ENCODE data around the gene ZNF577.

ZNF577 gene

DNA sequence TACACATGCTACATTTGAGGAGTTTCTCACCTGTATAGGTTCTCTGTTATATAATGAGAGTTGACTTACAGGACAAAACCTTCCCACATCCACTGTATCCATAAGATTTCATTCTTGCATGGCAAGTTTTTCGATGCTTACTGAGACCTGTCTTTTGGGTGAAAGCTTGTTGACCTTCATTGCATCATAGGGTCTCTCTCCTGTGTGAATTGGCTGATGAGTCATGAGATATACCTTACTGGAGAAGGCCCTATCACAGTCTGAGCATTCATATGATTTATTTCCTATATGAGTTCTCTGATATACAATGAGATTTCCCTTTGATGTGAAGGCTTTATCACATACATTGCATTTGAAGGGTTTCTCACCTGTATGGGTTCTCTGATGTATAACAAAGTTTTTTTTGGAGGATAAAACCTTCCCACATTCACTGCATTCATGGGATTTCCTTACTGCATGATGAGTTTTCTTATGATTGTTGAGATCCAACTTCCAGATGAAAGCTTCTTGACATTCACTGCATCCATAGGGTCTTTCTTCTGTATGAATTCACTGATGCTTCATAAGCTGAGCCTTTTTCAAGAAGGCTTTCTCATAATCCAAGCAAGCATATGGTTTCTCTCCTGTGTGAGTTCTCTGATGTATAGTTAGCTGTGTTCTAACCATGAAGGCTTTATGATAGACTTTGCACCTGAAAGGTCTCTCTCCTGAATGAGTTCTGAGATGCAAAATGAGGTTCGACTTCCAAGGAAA lies 25.7 kb downstream of the ZNF577 start:
- no peak for DNase-seq (ENCODE audit: low read depth)

DNA sequence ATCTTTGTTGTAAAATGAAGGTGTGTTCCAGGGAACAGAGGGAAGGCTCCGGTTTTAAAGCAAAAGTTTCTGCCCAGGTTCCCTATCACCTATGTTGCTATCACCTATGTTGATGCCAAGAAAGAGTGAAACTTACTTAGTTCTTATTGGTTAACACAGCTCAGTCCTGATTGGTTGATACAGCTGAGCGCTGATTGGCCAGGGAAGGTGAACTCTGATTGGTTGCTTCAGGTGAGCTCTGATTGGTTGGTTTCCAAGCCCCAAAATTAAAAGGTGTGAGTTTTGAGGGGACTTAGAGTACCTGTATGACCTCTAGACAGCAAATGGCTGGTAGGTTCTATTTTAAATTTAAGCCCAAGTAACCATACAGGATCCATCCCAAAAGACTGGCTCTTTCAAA lies 50.6 kb downstream of the ZNF577 start:
- no peak for DNase-seq (ENCODE audit: low read depth)

DNA sequence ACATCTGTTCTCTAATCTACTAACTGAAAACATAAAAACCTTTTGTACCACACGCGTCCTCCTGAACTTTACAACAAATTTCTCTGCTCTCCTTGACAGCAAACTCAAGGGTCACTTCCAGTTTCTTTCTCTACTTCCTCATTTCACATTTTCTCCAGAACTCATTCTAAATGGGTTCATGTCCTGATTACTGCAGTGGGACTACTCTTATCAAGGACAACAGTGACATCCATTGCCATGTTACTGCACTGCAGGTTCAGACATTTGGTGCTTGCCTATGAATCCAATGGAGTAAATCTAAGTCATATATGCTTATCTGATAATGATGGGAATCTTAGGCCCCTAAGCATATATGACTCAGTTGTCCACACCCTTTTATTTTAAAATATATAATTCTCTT lies 57.5 kb downstream of the ZNF577 start:
- no peak for DNase-seq (ENCODE audit: low read depth)

DNA sequence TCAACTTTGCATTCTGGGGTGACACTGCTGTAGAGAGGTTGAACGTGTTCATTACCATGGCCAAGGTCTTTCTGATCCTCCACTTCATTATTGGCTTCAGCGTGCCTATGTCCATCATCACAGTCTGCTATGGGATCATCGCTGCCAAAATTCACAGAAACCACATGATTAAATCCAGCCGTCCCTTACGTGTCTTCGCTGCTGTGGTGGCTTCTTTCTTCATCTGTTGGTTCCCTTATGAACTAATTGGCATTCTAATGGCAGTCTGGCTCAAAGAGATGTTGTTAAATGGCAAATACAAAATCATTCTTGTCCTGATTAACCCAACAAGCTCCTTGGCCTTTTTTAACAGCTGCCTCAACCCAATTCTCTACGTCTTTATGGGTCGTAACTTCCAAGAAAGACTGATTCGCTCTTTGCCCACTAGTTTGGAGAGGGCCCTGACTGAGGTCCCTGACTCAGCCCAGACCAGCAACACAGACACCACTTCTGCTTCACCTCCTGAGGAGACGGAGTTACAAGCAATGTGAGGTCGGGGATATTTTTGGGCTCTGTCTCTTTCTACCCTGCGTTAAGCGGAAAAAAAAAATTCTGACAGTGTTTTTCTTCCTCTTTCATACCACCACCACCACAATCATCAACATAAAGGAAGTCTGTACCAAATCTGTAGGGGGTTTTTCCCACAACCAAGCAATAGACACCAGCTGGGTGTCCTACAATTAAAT lies 63.3 kb downstream of the ZNF577 start:
- DNase-seq (ENCODE audit: low read depth) = no peak

DNA sequence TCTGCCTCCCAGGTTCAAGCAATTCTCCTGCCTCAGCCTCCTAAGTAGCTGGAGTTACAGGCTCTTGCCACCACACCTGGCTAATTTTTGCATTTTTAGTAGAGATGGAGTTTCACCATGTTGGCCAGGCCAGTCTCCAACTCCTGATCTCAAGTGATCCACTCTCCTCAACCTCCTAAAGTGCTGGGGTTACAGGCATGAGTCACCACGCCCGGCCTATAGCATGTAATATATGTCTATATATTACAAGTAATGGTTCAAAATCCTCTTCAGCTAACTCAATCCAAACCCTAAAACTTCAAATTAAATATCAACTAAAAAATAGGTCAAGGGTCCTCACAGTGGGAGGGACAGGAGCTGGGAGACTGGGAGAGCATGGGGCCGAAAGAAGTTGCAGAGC lies 64.8 kb downstream of the ZNF577 start:
- DNase-seq (ENCODE audit: low read depth) = no peak

DNA sequence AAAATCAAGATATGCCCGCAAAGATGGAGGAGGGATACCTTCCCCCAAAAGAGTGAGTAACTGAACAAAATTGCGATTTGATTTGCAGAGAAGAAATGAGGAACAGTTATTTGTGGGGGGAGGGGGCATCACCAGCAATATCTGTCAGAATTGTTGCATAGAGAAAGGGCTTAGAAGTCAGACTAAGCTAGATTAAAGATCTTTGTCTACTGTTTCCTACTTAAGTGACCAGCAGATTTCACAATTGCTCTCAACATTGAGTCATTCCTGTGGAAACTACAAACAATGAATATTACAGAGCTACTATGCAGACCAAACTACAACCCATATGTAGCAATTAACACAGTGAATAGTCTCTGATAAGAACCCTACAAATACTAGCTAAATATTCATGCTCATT lies 65.4 kb downstream of the ZNF577 start:
- no peak for DNase-seq (ENCODE audit: low read depth)

DNA sequence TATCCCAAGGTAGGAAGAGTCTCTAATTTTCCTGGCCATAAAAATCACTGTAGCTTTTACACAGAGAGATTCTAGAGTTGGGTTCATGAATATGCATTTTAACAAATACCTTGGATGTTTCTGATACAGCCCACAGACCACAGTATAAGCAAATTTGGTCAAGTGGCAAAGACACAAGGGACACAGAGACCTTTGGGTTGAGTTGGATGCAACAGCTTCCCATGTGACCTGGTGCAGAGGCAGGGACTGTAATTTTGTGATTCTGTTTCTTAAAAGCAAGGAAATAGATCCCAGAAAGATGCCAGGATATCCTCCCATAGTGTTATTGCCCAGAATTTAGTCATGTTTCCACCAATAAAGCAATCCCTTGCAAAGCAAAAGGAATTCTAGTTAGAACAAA lies 65.8 kb downstream of the ZNF577 start:
- DNase-seq (ENCODE audit: low read depth) = no peak

DNA sequence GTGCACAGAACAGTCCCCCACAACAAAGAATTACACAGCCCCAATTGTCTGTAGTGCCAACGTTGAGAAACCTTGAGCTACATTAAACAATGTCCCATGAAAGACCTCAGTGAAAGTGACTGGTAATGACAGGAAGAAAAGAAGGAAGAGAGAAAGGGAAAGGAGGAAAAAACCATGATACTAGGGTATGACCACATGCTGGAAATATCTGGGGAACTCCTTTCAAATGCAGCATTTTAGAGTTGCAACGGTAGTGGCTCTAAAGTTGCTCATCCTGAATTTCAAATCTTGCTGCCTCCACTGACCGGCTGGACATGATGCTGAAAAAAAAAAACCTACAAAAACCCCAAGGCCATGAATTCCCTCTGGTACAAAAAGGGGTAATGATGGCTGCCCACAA lies 66.3 kb downstream of the ZNF577 start:
- no peak for DNase-seq (ENCODE audit: low read depth)
